GM19238 (cell line): ENCODE results near the gene TGFBR3.
"Not testable (repeated sequence)": the region's sequence is repeated elsewhere in the genome, so short reads cannot be mapped to it uniquely, and the experiment has no call there.

Experiments used
- DNase-seq: peaks from one replicate; pipeline ENCODE4 v3.0.0; 2011; ENCODE audit warnings: low spot score; ENCODE audit not compliant: insufficient read length

TGFBR3 gene

DNA sequence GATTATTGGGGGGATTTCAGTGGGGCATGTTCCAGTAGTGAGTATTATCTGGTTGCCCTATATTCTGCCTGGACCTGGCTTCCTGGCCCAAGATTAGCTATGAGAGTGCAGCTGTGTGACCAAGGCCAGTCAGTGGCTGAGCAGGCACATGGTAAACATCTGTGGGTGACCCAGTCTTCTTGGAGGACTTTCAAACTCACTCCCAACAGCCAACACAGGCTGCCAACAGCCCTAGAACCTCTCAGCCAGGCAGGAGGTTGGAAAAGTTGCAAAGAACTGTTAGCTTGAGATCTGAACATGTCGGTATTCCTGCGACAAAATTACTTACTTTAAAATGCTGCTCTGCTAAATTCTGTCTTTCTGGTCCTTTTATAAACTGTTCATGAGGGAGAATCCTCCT is 192.4 kb downstream of the TGFBR3 start:
- no peak for DNase-seq

GRCh38 chr1:91691525-91691924 is 194.4 kb downstream of the TGFBR3 start:
- no peak for DNase-seq

- no peak for DNase-seq
Measured at GRCh38 chr1:91689641-91690481, 196.1 kb downstream of the TGFBR3 start.

- DNase-seq = no peak
Measured at GRCh38 chr1:91687452-91687851, 198.5 kb downstream of the TGFBR3 start.

DNA sequence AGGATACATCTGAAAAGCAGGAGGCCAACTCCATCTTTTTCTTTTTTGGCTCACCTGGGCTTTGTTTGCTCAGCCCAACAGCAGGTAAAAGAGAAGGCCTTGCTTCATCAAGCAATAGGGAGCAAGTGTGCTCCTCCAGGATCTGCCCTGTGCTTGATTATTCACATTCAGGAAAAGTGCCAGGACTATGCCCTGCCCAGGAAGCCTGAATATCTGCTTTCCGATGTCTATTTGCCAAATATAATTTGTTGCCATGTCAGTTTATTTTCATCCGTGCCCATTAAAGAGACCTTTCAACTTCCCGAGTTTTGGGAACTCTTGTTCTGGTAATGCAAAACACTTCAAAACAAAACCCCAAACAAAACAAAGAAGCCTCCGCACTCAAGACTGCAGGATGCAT is 200.0 kb downstream of the TGFBR3 start:
- no peak for DNase-seq

DNA sequence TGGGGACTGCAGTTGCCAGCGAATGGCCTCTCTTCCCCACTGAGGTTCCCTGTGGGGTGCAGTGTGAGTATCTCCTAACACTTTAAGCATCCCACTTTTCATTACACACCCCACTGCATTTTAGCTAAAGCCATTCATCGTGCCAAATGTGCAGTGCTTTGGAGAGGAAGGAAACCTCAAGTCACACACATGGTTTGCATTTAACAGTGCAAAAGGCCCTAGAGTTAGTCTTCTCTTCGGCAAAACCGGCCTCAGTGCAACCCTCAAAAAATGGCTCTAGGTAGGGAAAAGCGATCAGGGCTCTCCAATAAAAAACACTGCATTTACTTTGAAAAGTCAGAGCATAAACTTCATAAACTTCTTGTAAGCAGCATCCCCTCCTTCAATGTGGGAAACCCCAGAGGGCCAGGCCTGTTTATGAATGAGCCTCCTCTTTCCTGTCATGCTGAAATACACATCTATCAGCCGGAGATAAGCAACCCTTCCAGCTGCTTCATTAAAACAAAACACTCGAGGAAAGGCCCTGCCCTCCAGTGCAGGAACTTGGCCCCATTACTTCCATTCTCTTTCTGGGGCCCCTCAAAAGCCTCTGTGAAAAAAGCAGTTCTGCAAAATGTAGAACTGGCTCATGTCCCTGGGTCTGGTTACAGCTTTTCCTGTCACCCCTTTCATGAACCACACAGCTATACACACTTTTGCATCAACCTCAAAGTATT is 201.3 kb downstream of the TGFBR3 start:
- DNase-seq = no peak

- DNase-seq = no peak
Measured at GRCh38 chr1:91683598-91683951, 202.4 kb downstream of the TGFBR3 start.

DNA sequence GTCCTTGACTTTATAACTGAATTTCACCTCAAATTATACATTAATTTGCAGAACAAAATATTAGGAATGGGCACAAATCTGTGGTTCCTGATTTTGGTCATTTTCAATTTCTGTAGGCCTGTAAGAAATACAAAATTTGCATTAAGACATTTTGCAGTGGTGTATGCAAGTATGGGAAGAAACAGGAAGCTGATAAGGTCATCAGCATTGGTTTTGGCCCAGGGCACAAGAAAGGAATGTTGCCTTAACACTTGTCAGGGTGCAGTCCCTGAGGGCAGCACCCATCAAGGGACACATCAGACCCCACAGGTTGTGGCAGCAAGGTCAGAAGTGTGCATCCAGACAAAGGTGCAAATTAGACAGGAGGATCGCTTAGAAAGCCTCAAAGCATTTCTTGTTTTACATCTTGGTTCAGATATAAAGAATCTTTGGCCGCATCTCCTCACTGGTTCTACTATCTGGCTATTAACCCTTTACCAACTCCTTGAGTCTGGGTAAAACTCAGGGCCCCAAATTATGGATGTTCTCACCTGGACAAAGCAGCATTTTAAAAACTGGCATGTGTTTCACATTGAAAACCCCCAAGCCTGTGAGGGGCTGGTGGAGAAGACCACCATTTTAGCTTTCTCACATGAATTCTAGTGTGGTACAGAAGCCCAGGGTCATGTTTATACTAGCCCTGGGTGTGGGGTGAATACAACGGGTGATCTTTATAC is 202.9 kb downstream of the TGFBR3 start:
- no peak for DNase-seq

GRCh38 chr1:91680556-91681155 is 205.3 kb downstream of the TGFBR3 start:
- DNase-seq = no peak

GRCh38 chr1:91679446-91679845 is 206.5 kb downstream of the TGFBR3 start:
- no peak for DNase-seq

GRCh38 chr1:91676030-91676429 is 209.9 kb downstream of the TGFBR3 start:
- DNase-seq = no peak

DNA sequence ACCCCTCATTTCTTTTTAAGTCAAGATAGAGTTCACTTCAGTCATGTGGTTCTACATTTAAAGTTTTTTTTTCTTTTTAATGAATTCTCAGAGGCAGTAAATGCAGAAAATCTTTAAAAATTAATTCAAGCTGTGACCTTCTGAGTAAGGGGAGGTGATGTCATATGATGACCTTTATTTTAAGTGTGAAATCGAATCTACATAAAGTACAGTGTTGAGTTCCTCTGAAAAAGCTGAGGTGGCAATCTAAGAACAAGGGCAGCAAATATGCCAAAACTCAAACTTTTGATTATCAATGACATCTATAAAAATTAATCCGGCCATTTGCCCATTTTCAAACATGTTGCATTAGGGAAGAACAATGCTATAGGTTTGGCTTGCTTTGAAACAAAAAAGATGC is 211.8 kb downstream of the TGFBR3 start:
- no peak for DNase-seq

DNA sequence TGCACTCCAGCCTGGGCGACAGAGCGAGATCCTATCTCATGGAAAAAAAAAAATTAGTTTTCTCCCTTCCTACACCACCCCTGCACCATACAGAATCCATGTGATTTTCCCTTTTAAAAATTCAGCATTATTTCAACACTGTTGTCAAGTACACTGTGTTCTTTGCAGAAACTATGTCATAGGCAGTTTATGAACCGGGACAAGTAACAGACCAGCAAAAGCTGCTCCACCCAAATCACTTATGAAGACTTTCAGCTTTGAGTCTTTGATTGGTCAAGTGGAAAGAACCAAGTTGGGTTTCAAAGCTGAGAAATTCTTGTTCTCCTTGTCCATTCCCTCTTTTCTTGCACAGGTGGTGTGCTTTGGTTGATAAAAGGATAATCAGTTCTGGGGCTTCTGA is 212.3 kb downstream of the TGFBR3 start:
- DNase-seq = no peak

- DNase-seq = no peak
Measured at GRCh38 chr1:91672601-91673161, 213.3 kb downstream of the TGFBR3 start.

DNA sequence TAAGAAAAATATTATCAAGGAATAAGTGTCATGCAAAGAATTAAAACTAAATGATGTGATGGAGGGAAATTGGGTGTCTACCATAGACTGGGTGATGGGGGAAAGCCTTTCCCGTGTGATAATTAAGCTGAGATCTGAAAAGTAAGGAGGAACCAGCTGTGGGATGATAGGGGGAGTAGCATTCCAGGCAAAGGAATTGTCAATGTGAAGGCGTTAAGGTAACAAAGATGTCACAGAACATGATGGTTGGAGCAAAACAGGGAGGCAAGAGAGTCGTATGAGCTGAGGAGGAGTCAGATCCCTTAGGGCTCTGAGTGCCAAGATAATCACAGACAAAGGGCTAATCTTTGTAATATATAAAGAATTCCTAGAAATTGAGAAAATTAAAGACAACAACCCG is 215.2 kb downstream of the TGFBR3 start:
- no peak for DNase-seq

- DNase-seq = no peak
Measured at GRCh38 chr1:91669584-91670350, 216.2 kb downstream of the TGFBR3 start.

GRCh38 chr1:91666651-91667050 is 219.3 kb downstream of the TGFBR3 start:
- not testable (repeated sequence) for DNase-seq

DNA sequence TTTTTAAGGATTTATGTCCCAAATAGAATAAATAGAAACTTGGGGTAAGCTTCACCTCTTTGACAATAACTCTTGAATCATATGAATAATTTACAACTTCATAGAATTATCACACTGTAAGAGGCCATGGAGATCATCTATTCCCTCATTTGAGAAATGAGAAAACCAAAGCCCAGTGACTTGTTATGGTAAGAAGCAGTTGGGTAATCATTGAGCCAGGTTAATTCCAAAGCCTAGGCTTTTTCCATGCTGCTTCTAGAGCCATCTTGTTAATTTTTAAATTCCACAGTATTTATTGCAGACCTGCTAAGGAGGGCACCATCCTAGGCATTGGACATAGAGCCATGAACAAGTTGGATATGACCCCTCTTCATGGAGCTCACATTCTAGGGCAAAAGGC is 224.8 kb downstream of the TGFBR3 start:
- DNase-seq = no peak

- DNase-seq = no peak
Measured at GRCh38 chr1:91660708-91661107, 225.2 kb downstream of the TGFBR3 start.

GRCh38 chr1:91655912-91656449 is 230.0 kb downstream of the TGFBR3 start:
- DNase-seq = no peak
